ENCODE data around the gene STYXL2.

The STYXL2 gene

GRCh38 chr1:167067904-167068303, 26.0 kb upstream of the STYXL2 start:
- POLR2A ChIA-PET = no interaction called here
- DNase-seq (ENCODE audit: extremely low spot score) = no peak
- CTCF ChIA-PET = no interaction called here
- TF ChIP-seq SUZ12 (IDR thresholded peaks at IDR 0.05) (no peak), CTBP1 (IDR thresholded peaks at IDR 0.05; ENCODE audit: borderline replicate concordance) (no peak), ZNF384 (IDR thresholded peaks at IDR 0.05) (no peak), L3MBTL2 (conservative IDR thresholded peaks at IDR 0.05) (no peak), TARDBP (IDR thresholded peaks at IDR 0.05) (no peak), LEF1 (IDR thresholded peaks at IDR 0.05; ENCODE audit: borderline replicate concordance) (no peak), HDGF (IDR thresholded peaks at IDR 0.05; ENCODE audit: borderline replicate concordance) (no peak), NFRKB (IDR thresholded peaks at IDR 0.05) (no peak), BHLHE40 (IDR thresholded peaks at IDR 0.05; ENCODE audit: borderline replicate concordance) (no peak), FOXA1 (IDR thresholded peaks at IDR 0.05) (no peak)

- ChIA-PET POLR2A (interaction anchor here (0.7 to 1.5 kb wide), 2 partner anchors 11 to 151 kb away, joined by 3 to 7 read pairs; partner anchors contain the start of gene POU2F1), CTCF (no interaction called here)
- TF ChIP-seq SP1 (IDR thresholded peaks at IDR 0.05) (no peak), NFRKB (IDR thresholded peaks at IDR 0.05) (no peak), ARNT (IDR thresholded peaks at IDR 0.05) (no peak), FOXK2 (IDR thresholded peaks at IDR 0.05) (no peak), L3MBTL2 (conservative IDR thresholded peaks at IDR 0.05) (no peak), ZNF384 (IDR thresholded peaks at IDR 0.05) (no peak), SUZ12 (IDR thresholded peaks at IDR 0.05) (no peak), HDGF (IDR thresholded peaks at IDR 0.05; ENCODE audit: borderline replicate concordance) (no peak), LEF1 (IDR thresholded peaks at IDR 0.05; ENCODE audit: borderline replicate concordance) (no peak), FOXM1 (IDR thresholded peaks at IDR 0.05; ENCODE audit: borderline replicate concordance) (no peak)
- DNase-seq (ENCODE audit: extremely low spot score) = no peak
These were observed 25.1 kb upstream of the STYXL2 start for GRCh38 chr1:167068761-167069160.

- TF ChIP-seq SP1 (IDR thresholded peaks at IDR 0.05) (no peak), L3MBTL2 (conservative IDR thresholded peaks at IDR 0.05) (no peak), FOXM1 (IDR thresholded peaks at IDR 0.05; ENCODE audit: borderline replicate concordance) (no peak), BHLHE40 (IDR thresholded peaks at IDR 0.05; ENCODE audit: borderline replicate concordance) (no peak), HDGF (IDR thresholded peaks at IDR 0.05; ENCODE audit: borderline replicate concordance) (no peak), ELF4 (IDR thresholded peaks at IDR 0.05) (no peak)
- TF ChIP-seq, protein P1, sequence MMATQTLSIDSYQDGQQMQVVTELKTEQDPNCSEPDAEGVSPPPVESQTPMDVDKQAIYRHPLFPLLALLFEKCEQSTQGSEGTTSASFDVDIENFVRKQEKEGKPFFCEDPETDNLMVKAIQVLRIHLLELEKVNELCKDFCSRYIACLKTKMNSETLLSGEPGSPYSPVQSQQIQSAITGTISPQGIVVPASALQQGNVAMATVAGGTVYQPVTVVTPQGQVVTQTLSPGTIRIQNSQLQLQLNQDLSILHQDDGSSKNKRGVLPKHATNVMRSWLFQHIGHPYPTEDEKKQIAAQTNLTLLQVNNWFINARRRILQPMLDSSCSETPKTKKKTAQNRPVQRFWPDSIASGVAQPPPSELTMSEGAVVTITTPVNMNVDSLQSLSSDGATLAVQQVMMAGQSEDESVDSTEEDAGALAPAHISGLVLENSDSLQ (IDR thresholded peaks at IDR 0.05) = no peak
- CTCF ChIA-PET = no interaction called here
- POLR2A ChIA-PET = interaction anchor here (2.1 kb wide), 1 partner anchor 149 kb away, joined by 10 read pairs; the partner anchor contains the start of gene POU2F1
- DNase-seq (ENCODE audit: extremely low spot score) = no peak
These were observed 22.6 kb upstream of the STYXL2 start for GRCh38 chr1:167071286-167071685.

DNA sequence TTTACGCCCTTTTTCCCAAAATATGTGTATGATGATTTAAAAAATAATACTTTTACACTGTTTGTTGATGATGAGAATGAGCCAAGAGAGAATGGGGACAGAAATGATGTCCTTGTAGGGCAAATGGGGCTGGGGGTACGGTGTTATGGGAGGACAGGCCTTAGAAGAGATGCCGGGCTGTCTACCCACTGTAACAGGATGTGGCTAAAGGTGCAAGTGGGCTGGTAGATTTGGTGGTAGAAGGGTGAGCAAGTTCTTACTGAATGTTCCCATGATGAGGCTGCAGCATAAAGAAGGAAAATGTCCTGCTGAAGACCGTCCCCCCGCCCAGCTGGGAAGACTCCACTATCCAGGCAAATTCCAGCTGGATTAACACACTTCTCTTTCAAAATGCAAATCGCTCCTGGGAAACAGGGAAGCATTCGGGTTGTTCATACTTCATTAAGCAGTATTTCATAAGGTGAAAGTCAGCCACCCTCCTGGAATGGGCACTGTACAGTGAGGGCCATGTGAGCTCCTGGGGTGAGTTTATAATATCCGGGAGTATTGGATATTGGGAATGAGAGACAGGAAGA, 17.7 kb upstream of the STYXL2 start:
- POLR2A ChIA-PET = no interaction called here
- no peak for DNase-seq (ENCODE audit: extremely low spot score)
- no peak for TF ChIP-seq NFRKB (IDR thresholded peaks at IDR 0.05)
- TF ChIP-seq ZNF384 (IDR thresholded peaks at IDR 0.05) = no peak
- no peak for TF ChIP-seq SP1 (IDR thresholded peaks at IDR 0.05)
- no peak for TF ChIP-seq TARDBP (IDR thresholded peaks at IDR 0.05)
- no peak for TF ChIP-seq FOXA1 (IDR thresholded peaks at IDR 0.05)
- TF ChIP-seq CTBP1 (IDR thresholded peaks at IDR 0.05; ENCODE audit: borderline replicate concordance) = no peak
- no peak for TF ChIP-seq L3MBTL2 (conservative IDR thresholded peaks at IDR 0.05)
- no peak for TF ChIP-seq FOXK2 (IDR thresholded peaks at IDR 0.05)
- TF ChIP-seq SUZ12 (IDR thresholded peaks at IDR 0.05) = no peak
- CTCF ChIA-PET = interaction anchor here (0.6 to 1.2 kb wide), 2 partner anchors 13 to 48 kb away, joined by 3 read pairs; no protein-coding TSS in a partner anchor

DNA sequence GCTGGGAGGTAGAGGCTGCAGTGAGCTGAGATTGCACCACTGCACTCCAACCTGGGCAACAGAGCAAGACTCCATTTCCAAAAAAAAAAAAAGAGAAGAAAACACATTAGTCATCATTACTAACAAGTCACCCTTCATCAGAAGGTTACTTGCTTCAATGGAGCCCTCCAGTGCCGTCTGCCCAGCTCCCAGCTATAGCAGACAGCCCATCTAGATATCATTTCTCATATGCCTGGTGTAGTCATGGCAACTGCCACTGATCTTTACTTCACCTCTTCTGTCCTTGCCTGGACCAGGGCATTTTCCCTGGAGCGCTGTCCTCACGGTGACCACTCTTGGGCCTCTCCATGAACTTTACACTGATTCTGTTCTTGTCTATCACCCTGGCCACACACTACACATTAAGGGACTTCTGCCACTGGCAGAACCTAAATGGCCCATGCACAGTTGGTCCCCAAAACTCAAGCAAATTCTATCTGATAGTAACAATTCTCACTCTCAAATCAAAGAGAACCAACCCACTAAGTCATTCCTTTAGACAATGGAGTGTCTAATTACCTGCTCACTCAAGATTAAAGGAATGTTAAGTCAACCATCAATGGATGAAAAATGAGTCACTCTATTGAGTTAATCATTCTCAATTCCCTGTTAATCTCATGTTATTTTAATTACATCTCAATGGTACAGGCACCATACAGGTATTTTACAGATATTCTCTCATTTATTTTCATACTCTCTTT, 16.6 kb upstream of the STYXL2 start:
- POLR2A ChIA-PET = no interaction called here
- no peak for TF ChIP-seq CTBP1 (IDR thresholded peaks at IDR 0.05; ENCODE audit: borderline replicate concordance)
- TF ChIP-seq ARNT (IDR thresholded peaks at IDR 0.05) = no peak
- TF ChIP-seq ELF4 (IDR thresholded peaks at IDR 0.05) = no peak
- TF ChIP-seq FOXA1 (IDR thresholded peaks at IDR 0.05) = no peak
- no peak for TF ChIP-seq FOXM1 (IDR thresholded peaks at IDR 0.05; ENCODE audit: borderline replicate concordance)
- TF ChIP-seq, protein P1 (IDR thresholded peaks at IDR 0.05) = no peak
- no peak for TF ChIP-seq SP1 (IDR thresholded peaks at IDR 0.05)
- no peak for TF ChIP-seq NFRKB (IDR thresholded peaks at IDR 0.05)
- TF ChIP-seq FOXK2 (IDR thresholded peaks at IDR 0.05) = no peak
- no peak for TF ChIP-seq HDGF (IDR thresholded peaks at IDR 0.05; ENCODE audit: borderline replicate concordance)
- TF ChIP-seq ZNF384 (IDR thresholded peaks at IDR 0.05) = no peak
- TF ChIP-seq SUZ12 (IDR thresholded peaks at IDR 0.05) = no peak
- TF ChIP-seq BHLHE40 (IDR thresholded peaks at IDR 0.05; ENCODE audit: borderline replicate concordance) = no peak
- CTCF ChIA-PET = interaction anchor here (0.6 to 1.2 kb wide), 2 partner anchors 12 to 47 kb away, joined by 3 read pairs; no protein-coding TSS in a partner anchor
- no peak for DNase-seq (ENCODE audit: extremely low spot score)

DNA sequence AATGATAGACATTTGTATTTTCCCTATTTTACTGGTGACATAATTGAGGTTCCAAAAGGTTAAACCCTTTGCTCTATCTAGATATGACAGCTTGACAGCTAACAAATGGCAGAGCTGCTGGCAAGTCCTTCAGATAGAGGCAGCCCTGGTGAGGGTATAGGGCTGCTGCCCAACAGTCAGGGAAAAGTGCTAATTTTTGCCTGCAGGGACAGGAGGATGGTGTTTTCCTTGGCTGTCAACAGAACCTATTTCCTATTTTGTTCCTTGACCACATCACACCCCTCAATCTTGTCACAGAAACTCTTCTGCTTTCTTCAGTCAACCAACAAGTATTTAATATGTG, 16.0 kb upstream of the STYXL2 start:
- POLR2A ChIA-PET = no interaction called here
- no peak for DNase-seq (ENCODE audit: extremely low spot score)
- CTCF ChIA-PET = no interaction called here
- TF ChIP-seq LEF1 (IDR thresholded peaks at IDR 0.05; ENCODE audit: borderline replicate concordance) (no peak), ELF4 (IDR thresholded peaks at IDR 0.05) (no peak), NFRKB (IDR thresholded peaks at IDR 0.05) (no peak), TARDBP (IDR thresholded peaks at IDR 0.05) (no peak), FOXK2 (IDR thresholded peaks at IDR 0.05) (no peak), FOXM1 (IDR thresholded peaks at IDR 0.05; ENCODE audit: borderline replicate concordance) (no peak), L3MBTL2 (conservative IDR thresholded peaks at IDR 0.05) (no peak), FOXA1 (IDR thresholded peaks at IDR 0.05) (no peak), HDGF (IDR thresholded peaks at IDR 0.05; ENCODE audit: borderline replicate concordance) (no peak), BHLHE40 (IDR thresholded peaks at IDR 0.05; ENCODE audit: borderline replicate concordance) (no peak), ARNT (IDR thresholded peaks at IDR 0.05) (no peak), ZNF384 (IDR thresholded peaks at IDR 0.05) (no peak), SP1 (IDR thresholded peaks at IDR 0.05) (no peak), SUZ12 (IDR thresholded peaks at IDR 0.05) (no peak)
- TF ChIP-seq, protein P1 (IDR thresholded peaks at IDR 0.05) = no peak
